ENCODE results near the gene PRELP. TPM values are rescaled to one million over a fixed set of nuclear protein-coding genes. Genes with fewer than 3 reads are reported as not detected.

PRELP gene
- polyA plus RNA-seq, 1 donor, result 1.3 TPM

DNA sequence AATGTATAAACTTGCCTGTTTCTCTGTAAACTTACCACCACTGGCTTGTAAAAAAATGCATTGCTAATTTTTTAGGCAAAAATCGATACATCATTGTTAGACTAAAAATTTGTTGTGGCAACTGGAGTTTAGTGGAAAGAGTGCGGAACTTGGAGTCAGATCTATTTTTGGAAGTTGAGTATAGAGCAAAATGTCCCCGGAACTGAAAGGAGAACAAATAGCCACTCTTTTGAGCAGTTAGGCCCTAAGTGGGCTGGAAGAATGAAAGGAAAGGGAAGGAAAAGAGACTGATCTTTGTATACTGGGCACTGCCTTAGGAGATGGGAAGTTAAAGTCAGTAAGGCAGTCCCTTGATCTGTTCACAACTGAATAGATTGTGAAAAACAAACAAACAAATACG is 48.5 kb downstream of the PRELP start:
- no peak for DNase-seq

DNA sequence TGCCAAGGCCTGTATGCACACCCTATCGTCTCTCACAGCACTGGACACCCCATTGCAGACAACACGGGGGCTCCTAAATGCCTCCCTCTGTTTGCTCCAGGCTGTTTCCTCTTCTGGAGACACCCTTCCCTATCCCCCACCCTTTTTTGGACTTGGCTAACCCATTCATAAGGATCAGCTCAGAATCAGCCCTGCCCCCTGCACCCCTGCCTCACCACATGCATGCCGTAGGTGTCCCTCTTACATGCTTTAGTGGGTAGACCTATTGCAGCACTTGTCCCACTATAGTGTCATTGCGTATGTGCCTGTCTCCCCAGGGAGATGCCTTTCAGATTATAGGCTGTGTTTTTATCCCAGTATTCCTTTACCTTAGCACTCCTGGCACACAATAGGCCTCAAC is 49.2 kb downstream of the PRELP start:
- no peak for DNase-seq

DNA sequence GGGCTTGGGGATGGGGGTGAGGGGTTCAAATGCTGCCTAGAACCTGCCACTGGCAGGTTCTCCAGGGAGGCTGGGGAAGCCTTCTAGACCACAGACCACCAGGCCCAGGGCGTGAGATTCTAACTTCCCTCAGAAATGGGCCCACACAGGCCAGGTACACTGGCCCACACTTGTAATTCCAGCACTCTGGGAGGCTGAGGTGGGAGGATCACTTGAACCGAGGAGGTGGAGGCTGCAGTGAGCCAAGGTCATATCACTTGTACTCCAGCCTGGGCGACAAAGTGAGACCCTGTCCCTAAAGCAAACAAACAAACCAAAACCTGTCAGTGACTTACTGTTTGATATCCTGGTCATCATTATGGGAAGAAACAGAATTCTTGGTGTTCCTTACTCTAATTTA is 50.1 kb downstream of the PRELP start:
- DNase-seq, result no peak

DNA sequence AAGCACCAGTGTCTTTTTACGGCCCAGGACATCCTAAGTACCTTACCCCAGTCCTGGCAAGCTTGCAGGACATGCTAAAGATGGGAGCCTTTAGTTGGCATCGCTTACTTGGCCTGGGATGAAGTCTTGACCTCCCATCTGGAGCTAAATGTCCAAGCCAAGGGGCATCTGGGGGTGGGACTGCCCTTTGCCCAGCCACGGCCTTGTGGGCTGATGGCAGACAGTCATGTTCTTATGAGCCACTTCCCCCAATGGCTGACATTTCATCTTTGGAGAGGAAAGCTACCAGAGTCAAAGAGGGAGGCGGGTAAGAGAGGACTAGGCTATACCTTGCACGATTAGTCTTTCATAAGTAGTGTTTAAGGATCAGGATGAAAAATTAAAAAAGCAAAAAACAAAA is 50.5 kb downstream of the PRELP start:
- no peak for DNase-seq

DNA sequence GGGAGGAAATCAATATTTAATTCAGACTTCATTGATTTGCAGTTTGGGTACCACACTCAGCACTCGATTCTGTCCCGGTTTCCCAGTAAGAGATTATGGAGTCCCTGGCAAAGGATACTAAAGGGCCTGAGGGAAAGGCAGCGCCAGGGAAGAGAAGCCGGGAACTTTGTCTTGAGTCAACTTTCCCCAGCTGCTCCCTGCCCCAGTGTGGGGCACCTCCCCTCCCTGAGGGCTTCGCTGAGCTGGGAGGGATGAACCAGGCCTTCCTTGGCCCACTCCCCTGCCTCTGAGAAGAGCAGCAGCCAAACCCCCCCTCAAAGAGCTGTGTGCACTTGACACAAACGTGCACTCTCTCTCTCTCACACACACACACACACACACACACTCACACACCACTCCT is 51.0 kb downstream of the PRELP start:
- no peak for DNase-seq

DNA sequence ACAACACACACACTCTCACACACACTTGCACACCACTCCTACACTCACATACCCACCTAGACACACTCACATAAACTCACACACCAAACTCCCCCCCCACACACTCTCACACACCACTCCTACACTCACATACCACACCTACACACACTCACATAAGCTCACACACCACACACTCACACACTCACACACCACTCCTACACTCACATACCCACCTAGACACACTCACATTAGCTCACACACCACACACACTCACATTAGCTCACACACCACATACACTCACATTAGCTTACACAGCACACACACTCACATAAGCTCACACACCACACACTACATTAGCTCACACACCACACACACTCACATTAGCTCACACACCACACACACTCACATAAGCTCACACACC is 51.4 kb downstream of the PRELP start:
- DNase-seq, result no peak

DNA sequence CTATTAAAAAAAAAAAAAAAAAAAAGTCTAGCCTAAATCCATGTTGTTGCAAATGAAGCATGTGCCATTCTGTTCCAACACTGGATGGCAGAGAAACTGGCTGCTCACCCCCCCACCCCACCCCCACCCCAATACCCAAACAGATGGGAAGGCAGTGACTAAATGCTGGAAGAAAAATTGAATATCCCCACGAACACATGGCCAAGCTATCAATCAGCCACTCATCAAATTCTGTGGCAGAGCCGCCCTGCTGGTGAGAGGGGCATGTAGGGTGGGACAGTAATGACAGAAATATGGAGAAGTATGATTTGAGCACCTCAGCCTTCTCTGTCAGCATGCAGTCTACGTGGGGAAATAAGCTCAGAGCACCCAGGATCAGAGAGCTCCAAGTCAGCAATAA is 52.5 kb downstream of the PRELP start:
- DNase-seq, result no peak

DNA sequence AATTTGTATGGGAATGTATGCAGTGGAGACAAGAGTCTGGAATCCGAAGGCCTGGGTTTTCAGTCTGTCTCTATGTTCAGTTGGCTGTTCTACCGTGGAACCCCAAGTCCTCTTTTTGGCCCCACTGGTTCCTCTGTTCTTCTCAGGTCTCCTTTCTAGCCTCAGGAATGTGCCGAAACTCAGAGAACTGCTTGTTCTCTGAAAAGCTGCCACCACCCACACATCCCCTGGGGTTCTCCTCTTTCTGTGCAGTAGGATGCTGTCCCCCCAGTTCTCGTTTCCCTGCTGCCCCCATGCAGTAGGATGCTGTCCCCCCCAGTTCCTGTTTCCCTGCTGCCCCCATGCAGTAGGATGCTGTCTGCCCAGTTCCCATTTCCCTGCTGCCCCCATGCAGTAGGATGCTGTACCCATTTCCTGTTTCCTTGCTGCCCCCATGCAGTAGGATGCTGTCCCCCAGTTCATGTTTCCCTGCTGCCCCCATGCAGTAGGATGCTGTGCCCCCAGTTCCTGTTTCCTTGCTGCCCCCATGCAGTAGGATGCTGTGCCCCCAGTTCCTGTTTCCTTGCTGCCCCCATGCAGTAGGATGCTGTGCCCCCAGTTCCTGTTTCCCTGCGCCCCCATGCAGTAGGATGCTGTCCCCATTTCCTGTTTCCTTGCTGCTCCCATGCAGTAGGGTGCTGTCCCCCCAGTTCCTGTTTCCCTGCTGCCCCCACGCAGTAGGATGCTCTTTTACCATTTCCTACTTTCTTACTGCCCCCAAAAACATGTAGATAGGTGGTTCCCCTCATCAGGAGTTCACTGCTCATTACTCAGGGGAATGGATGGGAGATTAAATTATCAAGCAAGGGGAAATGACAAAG is 53.6 kb downstream of the PRELP start:
- no peak for DNase-seq

DNA sequence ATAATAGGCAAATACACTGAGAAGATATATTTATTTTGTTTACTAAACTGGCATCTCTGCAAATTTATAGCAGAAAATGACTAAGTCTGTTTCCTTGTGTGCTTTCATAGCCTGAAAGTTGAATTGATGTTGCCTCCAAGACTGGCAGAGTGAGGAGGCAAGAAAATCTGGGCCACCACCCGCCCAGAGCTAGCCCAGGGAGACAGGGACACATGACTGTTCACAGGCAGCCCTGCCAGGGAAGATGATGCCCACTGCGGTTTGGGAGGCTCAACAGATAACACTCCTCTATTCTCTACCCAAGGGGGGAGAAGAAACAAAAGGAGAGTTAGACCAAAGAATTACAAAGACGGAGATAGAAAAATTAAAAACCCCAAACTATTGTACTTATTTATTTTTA is 55.5 kb downstream of the PRELP start:
- no peak for DNase-seq

DNA sequence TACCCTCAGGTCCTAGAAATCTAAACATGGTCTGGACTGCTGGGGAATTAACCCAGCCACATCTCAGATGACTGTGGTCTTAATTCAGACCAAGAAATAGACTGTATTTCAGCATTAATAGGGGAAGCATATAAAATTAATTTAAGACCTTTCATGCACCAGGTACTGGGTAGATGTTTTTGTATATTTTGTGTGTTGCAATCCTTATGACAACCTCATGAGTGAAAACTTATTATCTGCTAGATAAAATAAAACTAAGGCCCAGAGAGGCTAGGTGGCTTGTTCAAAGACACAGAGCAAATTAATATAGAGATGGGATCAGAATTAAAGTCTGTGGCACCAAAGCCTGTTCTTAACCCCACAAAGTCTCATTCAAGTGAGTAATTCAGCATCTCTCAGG is 58.4 kb downstream of the PRELP start:
- no peak for DNase-seq

DNA sequence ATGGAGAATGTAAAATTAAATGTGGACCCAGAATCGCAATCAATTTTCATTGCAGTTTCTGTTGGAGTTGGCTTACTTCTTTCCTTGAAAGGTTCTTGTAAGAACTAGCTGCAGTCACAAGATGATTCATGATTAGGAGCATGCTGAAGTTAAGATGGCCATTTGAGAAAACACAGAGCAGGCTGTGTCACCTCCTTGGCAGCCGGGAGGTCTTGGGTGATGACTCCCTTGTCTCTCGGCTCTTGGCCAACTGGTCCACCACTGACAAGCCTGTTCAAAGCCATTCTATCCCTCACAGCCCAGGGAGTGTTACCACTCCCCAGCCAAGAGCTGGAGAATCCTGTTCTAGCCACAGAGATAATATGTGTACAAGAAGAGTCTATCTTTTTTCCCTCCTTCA is 58.9 kb downstream of the PRELP start:
- DNase-seq, result no peak

DNA sequence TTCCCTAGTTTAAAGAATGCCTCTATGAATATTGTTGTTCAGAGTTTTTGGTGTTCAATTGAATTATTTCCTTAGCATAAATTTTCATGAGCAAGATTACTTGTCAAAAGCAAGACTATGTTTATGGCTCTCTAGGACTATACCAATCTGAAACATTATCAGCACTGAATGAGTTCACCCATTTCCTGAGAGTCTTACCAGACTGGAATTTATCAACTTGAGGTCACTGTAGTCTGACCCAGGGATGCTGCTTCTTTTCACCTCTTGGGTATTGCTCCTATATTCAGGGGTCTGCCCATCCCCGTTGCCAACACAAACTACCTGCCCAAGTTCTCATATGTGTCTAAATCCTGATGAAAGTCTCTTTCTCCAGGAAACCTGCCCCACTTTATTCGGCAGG is 61.0 kb downstream of the PRELP start:
- no peak for DNase-seq

DNA sequence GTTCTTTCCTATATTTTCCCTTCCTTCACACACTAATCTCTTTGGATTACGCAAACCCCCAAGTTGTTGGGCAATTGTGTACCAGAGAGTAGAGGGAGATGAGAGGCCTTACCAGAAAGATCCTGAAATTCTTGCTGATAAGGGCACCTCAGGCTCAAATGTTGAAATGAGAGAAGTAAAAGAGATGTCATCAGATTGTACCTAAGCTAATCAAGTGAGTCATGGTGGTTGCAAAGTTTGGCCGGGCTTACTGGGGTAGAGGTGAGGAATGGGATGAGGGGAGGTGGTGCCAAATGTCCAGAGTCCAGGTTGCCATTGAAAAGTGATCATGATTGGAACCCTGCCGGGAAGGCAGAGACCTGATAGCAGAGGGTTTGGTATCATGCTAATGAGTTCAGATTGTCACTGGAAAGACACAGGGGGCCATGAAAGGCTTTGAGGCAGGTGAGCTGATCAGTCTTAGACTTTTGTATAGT is 61.4 kb downstream of the PRELP start:
- no peak for DNase-seq

DNA sequence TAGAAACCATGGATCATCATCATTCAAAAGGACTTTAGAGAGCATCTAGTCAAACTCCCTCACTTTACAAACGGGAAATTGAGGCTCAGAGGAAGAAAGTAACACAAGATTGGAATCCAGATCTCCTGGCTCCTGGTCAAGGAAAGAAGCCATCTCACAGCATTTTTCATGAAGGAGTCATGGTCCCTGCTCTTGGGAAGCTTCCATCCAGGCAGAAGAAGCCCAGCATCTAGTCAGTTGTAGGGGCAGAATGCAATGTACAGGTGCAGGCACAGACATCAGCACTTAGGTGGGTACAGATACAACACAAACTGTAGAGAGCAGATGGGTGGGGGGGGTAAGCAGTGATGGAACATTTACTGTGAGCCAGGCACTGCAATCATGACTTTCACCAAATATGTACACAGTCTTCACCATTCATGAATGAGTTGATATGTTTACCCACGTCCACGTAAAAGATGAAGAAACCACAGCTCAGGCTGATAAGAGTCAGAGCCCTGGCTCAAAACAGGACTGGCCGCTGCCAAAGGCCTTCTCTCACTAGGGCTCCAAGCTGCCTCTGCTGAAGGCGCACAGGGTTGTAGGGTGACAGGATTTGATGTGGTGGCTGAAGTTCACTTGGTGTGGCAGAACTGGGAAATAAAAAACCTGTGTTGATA is 62.3 kb downstream of the PRELP start:
- DNase-seq, result no peak

DNA sequence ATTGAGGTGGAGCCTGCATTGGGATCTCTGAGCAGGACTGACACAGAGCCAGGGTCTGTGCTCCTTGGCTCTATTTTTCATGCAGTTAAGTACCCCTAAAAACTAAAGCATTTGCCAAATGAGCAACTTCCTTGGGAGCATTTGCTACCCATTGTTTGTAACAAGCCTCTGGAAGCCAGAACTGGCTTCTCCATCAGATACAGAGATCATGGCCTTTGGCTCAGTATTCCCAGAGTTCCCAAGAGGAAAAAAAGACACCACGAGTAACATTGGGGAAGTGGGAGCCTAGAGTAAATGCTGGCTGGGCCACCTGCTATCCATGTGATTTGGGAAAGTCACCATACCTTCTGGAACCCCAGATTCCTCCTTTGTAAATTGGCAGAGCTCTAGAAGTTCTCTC is 63.1 kb downstream of the PRELP start:
- no peak for DNase-seq

DNA sequence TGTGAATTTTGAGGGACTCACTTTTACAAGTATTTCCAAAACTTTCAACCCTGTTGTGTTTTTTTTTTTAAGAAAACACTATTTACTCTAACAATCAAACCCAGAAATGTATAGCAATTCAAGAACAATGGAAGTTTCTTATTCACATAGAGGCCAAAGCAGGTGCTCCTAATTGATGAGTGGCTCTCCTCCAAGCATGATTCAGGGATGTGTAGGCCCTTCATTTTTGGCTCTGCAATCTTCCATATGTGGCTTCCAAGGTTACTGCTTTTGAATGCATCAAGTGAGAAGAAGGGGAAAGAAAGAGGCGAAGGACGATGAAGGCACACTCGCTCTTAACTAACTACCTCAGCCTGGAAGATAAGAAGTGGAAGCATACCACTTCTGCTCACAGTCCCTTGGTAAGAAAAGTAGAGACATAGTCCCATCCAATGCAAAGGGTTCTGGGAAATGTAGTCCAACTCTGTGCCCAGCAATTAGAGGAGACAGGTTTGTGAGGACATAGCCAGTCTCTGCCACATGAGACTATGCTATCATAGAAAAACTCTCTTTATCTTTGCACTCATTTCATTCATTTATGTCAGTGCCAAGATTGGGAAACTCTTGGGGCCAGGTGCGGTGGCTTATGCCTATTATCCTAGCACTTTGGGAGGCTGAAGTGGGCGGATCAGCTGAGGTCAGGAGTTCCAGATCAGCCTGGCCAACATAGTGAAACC is 64.4 kb downstream of the PRELP start:
- no peak for DNase-seq

Other genes with a start within 250 kb of the PRELP start
- gene CHIT1, start 246.1 kb upstream of the PRELP start, polyA plus RNA-seq (ENCODE audit: insufficient read length), result 0.10 TPM
- 102 TPM for gene BTG2, start 170.3 kb upstream of the PRELP start, polyA plus RNA-seq (ENCODE audit: insufficient read length)
- 46.4 TPM for gene FMOD, start 124.7 kb upstream of the PRELP start, polyA plus RNA-seq (ENCODE audit: insufficient read length)
- not detected for gene OPTC, start 18.3 kb downstream of the PRELP start, polyA plus RNA-seq (ENCODE audit: insufficient read length)
- gene ATP2B4, start 151.0 kb downstream of the PRELP start, polyA plus RNA-seq (ENCODE audit: insufficient read length), result 72.3 TPM